ENCODE data around the gene CLP1.
"Not testable (repeated sequence)": the region's sequence is repeated elsewhere in the genome, so short reads cannot be mapped to it uniquely, and the experiment has no call there.

DNA sequence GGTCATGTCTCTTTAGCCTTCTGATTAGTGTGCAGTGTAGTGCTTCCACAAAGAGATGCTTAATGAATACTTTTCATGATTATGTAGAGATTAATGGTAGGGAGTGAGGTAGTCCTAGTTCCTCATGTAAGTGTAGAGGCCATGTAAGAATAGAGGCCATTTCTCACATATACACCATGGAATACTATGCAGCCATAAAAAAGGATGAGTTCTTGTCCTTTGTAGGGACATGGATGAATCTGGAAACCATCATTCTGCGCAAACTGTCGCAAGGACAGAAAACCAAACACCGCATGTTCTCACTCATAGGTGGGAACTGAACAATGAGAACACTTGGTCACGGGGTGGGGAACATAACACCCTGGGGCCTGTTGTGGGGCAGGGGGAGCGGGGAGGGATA lies 32.9 kb downstream of the CLP1 start:
- TF ChIP-seq, protein P1, sequence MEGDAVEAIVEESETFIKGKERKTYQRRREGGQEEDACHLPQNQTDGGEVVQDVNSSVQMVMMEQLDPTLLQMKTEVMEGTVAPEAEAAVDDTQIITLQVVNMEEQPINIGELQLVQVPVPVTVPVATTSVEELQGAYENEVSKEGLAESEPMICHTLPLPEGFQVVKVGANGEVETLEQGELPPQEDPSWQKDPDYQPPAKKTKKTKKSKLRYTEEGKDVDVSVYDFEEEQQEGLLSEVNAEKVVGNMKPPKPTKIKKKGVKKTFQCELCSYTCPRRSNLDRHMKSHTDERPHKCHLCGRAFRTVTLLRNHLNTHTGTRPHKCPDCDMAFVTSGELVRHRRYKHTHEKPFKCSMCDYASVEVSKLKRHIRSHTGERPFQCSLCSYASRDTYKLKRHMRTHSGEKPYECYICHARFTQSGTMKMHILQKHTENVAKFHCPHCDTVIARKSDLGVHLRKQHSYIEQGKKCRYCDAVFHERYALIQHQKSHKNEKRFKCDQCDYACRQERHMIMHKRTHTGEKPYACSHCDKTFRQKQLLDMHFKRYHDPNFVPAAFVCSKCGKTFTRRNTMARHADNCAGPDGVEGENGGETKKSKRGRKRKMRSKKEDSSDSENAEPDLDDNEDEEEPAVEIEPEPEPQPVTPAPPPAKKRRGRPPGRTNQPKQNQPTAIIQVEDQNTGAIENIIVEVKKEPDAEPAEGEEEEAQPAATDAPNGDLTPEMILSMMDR (IDR thresholded peaks at IDR 0.05) = not testable (repeated sequence)
- not testable (repeated sequence) for TF ChIP-seq POLR2A, EP300 (IDR thresholded peaks at IDR 0.05)
